Astrocyte of the spinal cord (primary cell): Measurements from ENCODE around the gene ELP2.

Source experiments
- DNase-seq: peaks from one replicate; pipeline ENCODE4 v3.0.0; 2011; ENCODE audit warnings: low read depth, low spot score
- H3K4me3 ChIP-seq: 2 replicates; pipeline ENCODE4 v1.5.1; 2011; ENCODE audit warnings: low read depth, mild to moderate bottlenecking, low read length, moderate library complexity
- CTCF ChIP-seq: IDR thresholded peaks from 2 replicates; pipeline ENCODE4 v1.5.1; 2012; ENCODE audit warnings: low read depth, mild to moderate bottlenecking, low read length, inconsistent platforms
- in situ Hi-C: cut with HindIII; loops from 2 replicates; pipeline ENCODE4 v1.10.0; 2017; ENCODE audit warnings: low sequenced_read_pairs

Gene ELP2

GRCh38 chr18:36197511-36198166, 67.9 kb downstream of the ELP2 start:
- in situ Hi-C loops = no loop called here

DNA sequence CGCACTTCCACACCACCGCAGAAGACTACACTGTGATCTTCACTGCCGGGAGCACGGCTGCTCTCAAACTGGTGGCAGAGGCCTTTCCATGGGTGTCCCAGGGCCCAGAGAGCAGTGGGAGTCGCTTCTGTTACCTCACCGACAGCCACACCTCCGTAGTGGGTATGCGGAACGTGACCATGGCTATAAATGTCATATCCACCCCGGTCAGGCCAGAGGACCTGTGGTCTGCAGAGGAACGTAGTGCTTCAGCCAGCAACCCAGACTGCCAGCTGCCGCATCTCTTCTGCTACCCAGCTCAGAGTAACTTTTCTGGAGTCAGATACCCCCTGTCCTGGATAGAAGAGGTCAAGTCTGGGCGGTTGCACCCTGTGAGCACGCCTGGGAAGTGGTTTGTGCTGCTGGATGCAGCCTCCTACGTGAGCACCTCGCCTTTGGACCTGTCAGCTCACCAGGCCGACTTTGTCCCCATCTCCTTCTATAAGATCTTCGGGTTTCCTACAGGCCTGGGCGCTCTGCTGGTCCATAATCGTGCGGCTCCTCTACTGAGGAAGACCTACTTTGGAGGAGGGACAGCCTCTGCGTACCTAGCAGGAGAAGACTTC, 70.1 kb downstream of the ELP2 start:
- TF ChIP-seq CTCF = no peak
- in situ Hi-C loops = no loop called here
- H3K4me3 ChIP-seq = no peak overlapping the region
- DNase-seq = no peak

More at GRCh38 chr18:36197511-36198166, 67.9 kb downstream of the ELP2 start:
- TF ChIP-seq CTCF = no peak
- DNase-seq = no peak
- H3K4me3 ChIP-seq = no peak overlapping the region

DNA sequence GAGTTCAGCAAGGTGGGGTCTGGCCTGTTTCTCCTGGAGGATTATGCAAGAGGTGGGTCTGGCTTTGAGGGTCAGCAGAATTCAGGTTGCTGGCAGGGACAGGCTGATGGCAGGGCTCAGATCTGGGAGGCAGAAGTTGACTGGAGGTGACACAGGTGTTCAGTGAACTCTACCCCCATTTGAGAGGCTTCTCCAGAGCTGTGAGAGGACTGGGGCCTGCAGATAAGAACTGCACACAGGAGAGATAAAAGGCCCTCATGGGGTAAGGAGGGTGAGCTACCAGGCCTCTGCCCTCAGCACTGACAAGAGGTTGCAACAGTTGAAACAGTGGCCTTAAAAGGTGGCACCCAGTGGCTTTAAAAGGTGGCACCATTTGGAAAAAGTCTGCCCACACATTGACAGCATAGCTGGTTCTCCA, 70.7 kb downstream of the ELP2 start:
- no peak for DNase-seq
- in situ Hi-C loops = no loop called here

GRCh38 chr18:36201765-36202164, 72.1 kb downstream of the ELP2 start:
- DNase-seq = no peak
- TF ChIP-seq CTCF = no peak
- in situ Hi-C loops = no loop called here
- no peak overlapping the region for H3K4me3 ChIP-seq

More for the DNA sequence above, 70.7 kb downstream of the ELP2 start:
- no peak for TF ChIP-seq CTCF
- no peak overlapping the region for H3K4me3 ChIP-seq

GRCh38 chr18:36203360-36203895, 73.7 kb downstream of the ELP2 start:
- H3K4me3 ChIP-seq = no peak overlapping the region
- no peak for DNase-seq
- TF ChIP-seq CTCF = no peak
- in situ Hi-C loops = no loop called here

DNA sequence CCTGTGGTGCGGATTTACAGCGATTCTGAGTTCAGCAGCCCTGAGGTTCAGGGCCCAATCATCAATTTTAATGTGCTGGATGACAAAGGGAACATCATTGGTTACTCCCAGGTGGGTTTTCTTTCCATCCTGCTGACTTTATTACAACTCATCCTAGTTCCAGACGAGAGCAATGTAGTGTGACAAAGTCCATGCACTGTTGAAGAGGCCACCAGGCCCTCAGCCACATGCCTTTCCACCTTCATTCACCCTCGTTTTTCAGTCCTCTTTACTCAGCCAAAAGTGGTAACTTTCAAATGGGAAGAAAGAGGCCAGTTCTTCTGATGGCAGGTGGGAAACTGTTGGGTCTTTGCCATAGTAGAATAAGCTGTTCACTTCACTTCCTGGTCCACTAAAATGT, 75.5 kb downstream of the ELP2 start:
- in situ Hi-C loops = no loop called here
- H3K4me3 ChIP-seq = no peak overlapping the region

More for the DNA sequence above, 75.5 kb downstream of the ELP2 start:
- TF ChIP-seq CTCF = no peak
- DNase-seq = no peak
